H1 (cell line): ENCODE results near the gene PDE8A. TPM values are rescaled to one million over a fixed set of nuclear protein-coding genes. Genes with fewer than 3 reads are reported as not detected.

Experiments
- CTCF ChIA-PET: fragments of 300-600 bp; sonication (Branson Sonifier 250); formaldehyde crosslinking; loops from one replicate; lab custom pipeline; 2021; ENCODE audit not compliant: partially characterized antibody; lab: Charles Lee
- POLR2A ChIA-PET: fragments of 300-600 bp; sonication (Branson Sonifier 250); formaldehyde crosslinking; loops from one replicate; lab custom pipeline; 2021; ENCODE audit warnings: inconsistent platforms; ENCODE audit not compliant: partially characterized antibody; lab: Charles Lee
- DNase-seq, 2 experiments: peaks; one replicate each; pipeline versions ENCODE4 v3.0.0 to v3.0.0-alpha.2; 2010 to 2022; ENCODE audit warnings: low spot score in 2 of 2, low read depth in 1 of 2, mixed read lengths in 1 of 2
- FAIRE-seq: peaks from 2 replicates; lab custom pipeline; 2011; peaks lifted over from hg19 to GRCh38; lab: Jason Lieb, UNC
- H2AFZ ChIP-seq: 2 replicates; pipeline ENCODE4 v1.8.1; 2012; ENCODE audit warnings: low read length, inconsistent platforms
- H2AK5ac ChIP-seq: 2 replicates; pipeline ENCODE4 v1.6.1; 2013; ENCODE audit warnings: low read depth, low read length
- H2BK120ac ChIP-seq: replicated peaks from 2 replicates; pipeline ENCODE3; 2013; ENCODE audit warnings: low read depth, low read length, inconsistent platforms
- H2BK12ac ChIP-seq: 2 replicates; pipeline ENCODE4 v1.6.1; 2013; ENCODE audit warnings: low read depth, low read length
- H2BK15ac ChIP-seq: 2 replicates; pipeline ENCODE4 v1.6.1; 2013; ENCODE audit warnings: low read length
- H2BK20ac ChIP-seq: 2 replicates; pipeline ENCODE4 v1.6.1; 2013; ENCODE audit warnings: low read length
- H2BK5ac ChIP-seq: 2 replicates; pipeline ENCODE4 v1.6.1; 2013; ENCODE audit warnings: low read depth, low read length
- H3K14ac ChIP-seq: 2 replicates; pipeline ENCODE4 v1.6.1; 2013; ENCODE audit warnings: inconsistent platforms; ENCODE audit not compliant: insufficient read length
- H3K18ac ChIP-seq: 2 replicates; pipeline ENCODE4 v1.6.1; 2013; ENCODE audit warnings: low read length; ENCODE audit errors: extremely low read depth
- H3K23ac ChIP-seq: 2 replicates; pipeline ENCODE4 v1.6.1; 2013; ENCODE audit warnings: inconsistent platforms; ENCODE audit not compliant: insufficient read length
- H3K23me2 ChIP-seq: 2 replicates; pipeline ENCODE4 v1.6.1; 2013; ENCODE audit warnings: low read depth, low read length
- H3K27ac ChIP-seq: 2 replicates; pipeline ENCODE4 v1.6.1; 2011; ENCODE audit warnings: low read depth, low read length, inconsistent platforms
- H3K27me3 ChIP-seq, 4 experiments: replicated peaks in 1 of 4; 1 replicate in 1 of 4; 2 replicates in 3 of 4; pipeline versions ENCODE4 v1.6.1 to v1.8.1; 2011 to 2013; ENCODE audit warnings: low read length in 3 of 4, mild to moderate bottlenecking in 3 of 4, inconsistent platforms in 2 of 4, mixed read lengths in 2 of 4, moderate library complexity in 1 of 4; ENCODE audit not compliant: control insufficient read depth in 3 of 4, insufficient read depth in 3 of 4; ENCODE audit errors: extremely low read depth in 1 of 4
- H3K36me3 ChIP-seq, 4 experiments: 2 replicates each; pipeline versions ENCODE4 v1.6.1 to v1.8.1; 2011 to 2013; ENCODE audit warnings: mild to moderate bottlenecking in 4 of 4, low read length in 3 of 4, moderate library complexity in 2 of 4, control low read depth in 1 of 4, inconsistent platforms in 1 of 4; ENCODE audit not compliant: insufficient read depth in 4 of 4, control insufficient read depth in 2 of 4
- H3K4ac ChIP-seq: replicated peaks from 2 replicates; pipeline ENCODE3; 2013; ENCODE audit warnings: low read length, low read depth, mixed read lengths, inconsistent platforms; ENCODE audit not compliant: insufficient read length
- H3K4me1 ChIP-seq, 4 experiments: replicated peaks in 1 of 4; 1 replicate in 1 of 4; 2 replicates in 3 of 4; pipeline versions ENCODE4 v1.6.1 to v1.8.1; 2011 to 2013; ENCODE audit warnings: low read length in 3 of 4, inconsistent platforms in 2 of 4, mixed read lengths in 1 of 4; ENCODE audit not compliant: insufficient read depth in 4 of 4, control insufficient read depth in 3 of 4
- H3K4me2 ChIP-seq, 2 experiments: 2 replicates each; pipeline versions ENCODE4 v1.6.1 to v1.8.1; 2011 to 2013; ENCODE audit warnings: low read depth in 2 of 2, low read length in 2 of 2, control low read depth in 1 of 2, inconsistent platforms in 1 of 2, mild to moderate bottlenecking in 1 of 2; ENCODE audit not compliant: insufficient read depth in 1 of 2
- H3K4me3 ChIP-seq, 4 experiments: fragments of 200-600, 300-600 bp in 1 of 4; sonication (generic), shearing (Covaris generic), sonication (Bioruptor Twin) in 1 of 4; 2 replicates each; pipeline versions ENCODE4 v1.5.1 to v1.8.1; 2011 to 2016; ENCODE audit warnings: low read length in 4 of 4, low read depth in 3 of 4, control low read depth in 2 of 4, inconsistent platforms in 2 of 4, mild to moderate bottlenecking in 2 of 4, mixed read lengths in 1 of 4, moderate library complexity in 1 of 4; ENCODE audit not compliant: insufficient read depth in 2 of 4; ENCODE audit errors: extremely low read depth in 1 of 4
- H3K56ac ChIP-seq: replicated peaks from 2 replicates; pipeline ENCODE3; 2013; ENCODE audit warnings: low read depth, mild to moderate bottlenecking, mixed read lengths, low read length, inconsistent platforms; ENCODE audit not compliant: insufficient read length
- H3K79me1 ChIP-seq: 2 replicates; pipeline ENCODE4 v1.6.1; 2013; ENCODE audit warnings: low read depth, low read length, control low read depth
- H3K79me2 ChIP-seq, 2 experiments: 2 replicates each; pipeline versions ENCODE4 v1.6.1 to v1.8.1; 2012 to 2013; ENCODE audit warnings: low read length in 2 of 2, mild to moderate bottlenecking in 2 of 2, inconsistent platforms in 1 of 2; ENCODE audit not compliant: insufficient read depth in 2 of 2, control insufficient read depth in 1 of 2
- H3K9ac ChIP-seq, 4 experiments: replicated peaks in 1 of 4; 1 replicate in 1 of 4; 2 replicates in 3 of 4; pipeline versions ENCODE4 v1.6.1 to v1.8.1; 2011 to 2013; ENCODE audit warnings: low read depth in 3 of 4, low read length in 3 of 4, control low read depth in 2 of 4, mild to moderate bottlenecking in 2 of 4, moderate library complexity in 2 of 4, inconsistent platforms in 1 of 4; ENCODE audit errors: extremely low read depth in 1 of 4
- H3K9me3 ChIP-seq, 2 experiments: 2 replicates each; pipeline versions ENCODE4 v1.6.1 to v1.8.1; 2012 to 2013; ENCODE audit warnings: mild to moderate bottlenecking in 2 of 2, moderate library complexity in 2 of 2, control low read depth in 1 of 2, inconsistent platforms in 1 of 2, low read depth in 1 of 2, low read length in 1 of 2, mixed read lengths in 1 of 2; ENCODE audit not compliant: insufficient read depth in 2 of 2
- H4K20me1 ChIP-seq, 2 experiments: replicated peaks in 1 of 2; 2 replicates each; pipeline versions ENCODE3 to v1.8.1; 2011 to 2013; ENCODE audit warnings: inconsistent platforms in 2 of 2, low read length in 2 of 2, mild to moderate bottlenecking in 1 of 2; ENCODE audit not compliant: insufficient read depth in 2 of 2, control insufficient read depth in 1 of 2
- H4K5ac ChIP-seq: 2 replicates; pipeline ENCODE4 v1.6.1; 2013; ENCODE audit warnings: low read length, low read depth, mixed read lengths, inconsistent platforms; ENCODE audit not compliant: insufficient read length
- H4K8ac ChIP-seq: 2 replicates; pipeline ENCODE4 v1.8.0; 2013; ENCODE audit warnings: mild to moderate bottlenecking, moderate library complexity, low read length, inconsistent platforms; ENCODE audit not compliant: insufficient read depth; ENCODE audit errors: extremely low read depth
- H4K91ac ChIP-seq: replicated peaks from 2 replicates; pipeline ENCODE3; 2013; ENCODE audit warnings: low read length, mixed read lengths, inconsistent platforms; ENCODE audit not compliant: insufficient read length
- MAX ChIP-seq: IDR thresholded peaks from 2 replicates; pipeline ENCODE4 v1.6.1; 2012; ENCODE audit warnings: inconsistent platforms
- PHF8 ChIP-seq: fragments of 200-600 bp; sonication (generic); conservative IDR thresholded peaks from 2 replicates; pipeline ENCODE4 v1.7.1; 2012; ENCODE audit warnings: low read depth, mild to moderate bottlenecking, inconsistent platforms, low read length, moderate library complexity
- TAF1 ChIP-seq: IDR thresholded peaks from 2 replicates; pipeline ENCODE4 v1.6.1; 2011; ENCODE audit warnings: mild to moderate bottlenecking, low read depth, low read length
- TCF12 ChIP-seq: IDR thresholded peaks from 2 replicates; pipeline ENCODE4 v1.6.1; 2011; ENCODE audit warnings: low read depth, mild to moderate bottlenecking, low read length
- TEAD4 ChIP-seq: IDR thresholded peaks from 2 replicates; pipeline ENCODE4 v1.6.1; 2012; ENCODE audit warnings: low read depth, low read length, inconsistent platforms, mixed read lengths
- polyA plus RNA-seq, 7 experiments: library from polyadenylated mRNA; depleted of rRNA in 3 of 7; stranded (reverse) in 5 of 7; unstranded in 2 of 7; fragments of >200 nt in 5 of 7; fragments of 200-250 nt in 2 of 7; gene quantifications; 1 replicate in 5 of 7; 2 replicates in 1 of 7; 4 replicates in 1 of 7; pipeline versions ENCODE4 v1.2.1 to v1.2.3, GENCODE V29; 2011 to 2013; ENCODE audit warnings: missing spikeins in 2 of 7, mixed read lengths in 2 of 7
- total RNA-seq: library from RNA; stranded (reverse); fragmentation: NEBNext Ultra II Directional; extraction: Animal tissue kit (Norgen Biotek cat#: 25700); gene quantifications from 2 replicates; pipeline ENCODE4 v1.2.1, GENCODE V29; 2021
- TF ChIP-seq, protein P1 (sequence below): IDR thresholded peaks from 2 replicates; pipeline ENCODE4 v1.6.1; 2012; ENCODE audit warnings: low read length, inconsistent platforms
- TF ChIP-seq, protein P2 (sequence below): IDR thresholded peaks from 2 replicates; pipeline ENCODE4 v1.6.1; 2011; ENCODE audit warnings: low read depth, mild to moderate bottlenecking, low read length; ENCODE audit not compliant: insufficient read depth

Gene PDE8A
- total and polyA plus RNA-seq, 2 of the 8 experiments (the other 6 are each of a cell fraction or from before 2014, with no cell fraction given), result 6.9 to 7.8 TPM

GRCh38 chr15:85035980-85036379 lies 54.3 kb downstream of the PDE8A start:
- no peak overlapping the region for H2AK5ac ChIP-seq
- H2BK5ac ChIP-seq, result no peak overlapping the region
- H4K5ac ChIP-seq, result no peak overlapping the region
- H3K4me1 ChIP-seq, result peaks cover 0 to 11% (median 4%) of the 10 kb centered on the region in 4 experiments; a peak in 4 of 7 replicates
- no peak for DNase-seq
- no peak overlapping the region for H2BK120ac ChIP-seq
- H2AFZ ChIP-seq, result no peak overlapping the region
- H3K27ac ChIP-seq, result no peak overlapping the region
- H2BK12ac ChIP-seq, result no peak overlapping the region
- POLR2A ChIA-PET, result no interaction called here
- H3K56ac ChIP-seq, result no peak overlapping the region
- H3K9ac ChIP-seq, result no peak overlapping the region
- H3K36me3 ChIP-seq, result no peaks in the 10 kb centered on the region
- FAIRE-seq, result no peak
- no peak overlapping the region for H3K18ac ChIP-seq
- H3K23ac ChIP-seq, result no peak overlapping the region
- peaks cover 0 to 2% of the 10 kb centered on the region in 2 experiments for H4K20me1 ChIP-seq
- no peak overlapping the region for H4K8ac ChIP-seq
- no peak overlapping the region for H3K4me3 ChIP-seq
- H3K9me3 ChIP-seq, result no peaks in the 10 kb centered on the region
- H3K14ac ChIP-seq, result no peak overlapping the region
- no peak overlapping the region for H2BK15ac ChIP-seq
- no peak overlapping the region for H2BK20ac ChIP-seq
- no peaks in the 10 kb centered on the region for H3K79me1 ChIP-seq
- no peaks in the 10 kb centered on the region for H3K79me2 ChIP-seq
- H3K27me3 ChIP-seq, result no peaks in the 10 kb centered on the region
- no peaks in the 10 kb centered on the region for H3K23me2 ChIP-seq
- H3K4ac ChIP-seq, result no peak overlapping the region
- TF ChIP-seq MAX (no peak), TAF1 (no peak), PHF8 (no peak), TCF12 (no peak), TEAD4 (no peak)
- TF ChIP-seq, protein P1, sequence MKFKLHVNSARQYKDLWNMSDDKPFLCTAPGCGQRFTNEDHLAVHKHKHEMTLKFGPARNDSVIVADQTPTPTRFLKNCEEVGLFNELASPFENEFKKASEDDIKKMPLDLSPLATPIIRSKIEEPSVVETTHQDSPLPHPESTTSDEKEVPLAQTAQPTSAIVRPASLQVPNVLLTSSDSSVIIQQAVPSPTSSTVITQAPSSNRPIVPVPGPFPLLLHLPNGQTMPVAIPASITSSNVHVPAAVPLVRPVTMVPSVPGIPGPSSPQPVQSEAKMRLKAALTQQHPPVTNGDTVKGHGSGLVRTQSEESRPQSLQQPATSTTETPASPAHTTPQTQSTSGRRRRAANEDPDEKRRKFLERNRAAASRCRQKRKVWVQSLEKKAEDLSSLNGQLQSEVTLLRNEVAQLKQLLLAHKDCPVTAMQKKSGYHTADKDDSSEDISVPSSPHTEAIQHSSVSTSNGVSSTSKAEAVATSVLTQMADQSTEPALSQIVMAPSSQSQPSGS, result no peak
- TF ChIP-seq, protein P2, sequence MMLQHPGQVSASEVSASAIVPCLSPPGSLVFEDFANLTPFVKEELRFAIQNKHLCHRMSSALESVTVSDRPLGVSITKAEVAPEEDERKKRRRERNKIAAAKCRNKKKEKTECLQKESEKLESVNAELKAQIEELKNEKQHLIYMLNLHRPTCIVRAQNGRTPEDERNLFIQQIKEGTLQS, result no peak
- TF ChIP-seq, all 59 proteins: peak for 0
- Histone ChIP-seq H3K4me2 (no peak overlapping the region), H4K91ac (no peak overlapping the region)
- CTCF ChIA-PET, result interaction anchor here (0.9 to 3.6 kb wide), 3 partner anchors 8 to 56 kb away, joined by 3 to 14 read pairs (median 3); no protein-coding TSS in a partner anchor
